GM04504 (cell line): ENCODE data around the gene HTR4.
A peak's percentile ranks its signal among the peaks of the same experiment; 100 is the strongest.

Source experiments
- DNase-seq: peaks from one replicate; pipeline ENCODE4 v3.0.0-alpha.2; 2012; ENCODE audit warnings: low read depth

HTR4 gene

DNA sequence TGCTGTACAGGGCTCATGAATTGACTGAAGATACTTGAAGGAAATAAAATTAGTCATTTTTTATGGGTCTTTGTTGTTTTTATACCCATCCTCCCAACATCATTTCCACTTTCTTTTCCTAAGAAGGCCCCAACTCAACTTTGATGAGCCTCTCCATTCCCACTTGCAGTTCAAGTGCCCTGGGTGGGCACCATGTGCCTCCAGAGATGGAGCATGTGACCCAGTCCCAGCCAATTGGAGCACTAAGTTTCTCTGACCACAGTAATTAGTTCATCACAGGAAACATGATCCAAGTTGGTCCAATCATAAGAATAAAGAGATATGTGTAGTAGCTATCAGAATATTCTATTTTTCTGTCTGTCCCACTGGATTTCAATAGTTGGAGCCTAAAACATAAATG, 46.9 kb downstream of the HTR4 start:
- DNase-seq: no peak

DNA sequence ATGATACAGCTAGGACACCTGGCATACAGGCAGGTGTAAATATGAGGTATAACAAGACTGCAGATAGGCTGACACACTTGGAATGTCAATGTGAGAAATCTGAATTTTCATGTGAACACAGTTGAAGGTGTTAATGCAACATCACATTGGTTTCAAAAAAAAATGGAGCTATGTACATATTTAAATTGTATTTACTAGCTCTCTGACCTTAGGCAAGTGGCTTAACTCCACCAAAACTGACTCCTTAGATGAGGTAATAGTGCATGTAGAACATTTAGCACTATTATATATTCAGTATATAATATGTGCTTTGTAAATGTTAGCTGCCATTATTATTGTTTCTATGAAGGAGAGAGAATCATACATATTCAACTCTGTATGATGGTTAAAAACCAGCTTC, 48.0 kb downstream of the HTR4 start:
- DNase-seq: no peak

DNA sequence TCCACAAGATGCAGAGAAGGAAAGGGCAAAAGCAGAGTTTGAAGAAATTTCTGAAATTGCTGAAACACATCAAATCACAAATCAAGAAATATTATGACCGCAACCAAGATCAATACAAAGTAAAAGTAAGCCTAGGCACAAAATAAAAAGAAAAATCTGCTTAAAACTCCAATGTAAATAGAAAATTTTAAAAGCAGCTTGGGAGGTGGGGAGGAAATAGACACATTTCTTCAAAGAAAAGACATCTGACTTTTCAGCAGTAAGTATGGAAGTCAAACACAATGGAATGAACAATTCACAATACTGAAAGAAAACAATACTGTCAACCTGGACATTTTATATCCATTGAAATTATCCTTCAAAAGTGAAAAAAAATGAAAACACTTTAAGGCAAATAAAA, 55.1 kb downstream of the HTR4 start:
- no peak for DNase-seq

DNA sequence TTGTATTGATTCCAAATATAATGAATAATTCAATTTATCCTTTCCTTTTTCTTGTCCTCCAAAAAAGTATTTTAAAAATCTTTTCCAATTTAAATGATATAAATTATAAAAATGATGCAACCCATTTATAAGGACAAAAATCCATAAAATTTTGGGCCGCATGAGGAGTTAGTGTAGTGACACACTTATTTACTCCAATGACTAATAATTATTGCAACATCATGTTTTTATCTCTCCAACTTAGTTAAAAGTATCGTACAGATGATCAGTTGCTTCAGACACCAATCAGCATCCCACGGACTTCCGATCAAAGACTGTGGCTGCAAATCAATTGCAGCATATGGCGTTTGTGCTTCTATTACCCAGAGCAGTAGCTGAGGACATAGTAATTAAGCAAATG, 58.6 kb downstream of the HTR4 start:
- no peak for DNase-seq

DNA sequence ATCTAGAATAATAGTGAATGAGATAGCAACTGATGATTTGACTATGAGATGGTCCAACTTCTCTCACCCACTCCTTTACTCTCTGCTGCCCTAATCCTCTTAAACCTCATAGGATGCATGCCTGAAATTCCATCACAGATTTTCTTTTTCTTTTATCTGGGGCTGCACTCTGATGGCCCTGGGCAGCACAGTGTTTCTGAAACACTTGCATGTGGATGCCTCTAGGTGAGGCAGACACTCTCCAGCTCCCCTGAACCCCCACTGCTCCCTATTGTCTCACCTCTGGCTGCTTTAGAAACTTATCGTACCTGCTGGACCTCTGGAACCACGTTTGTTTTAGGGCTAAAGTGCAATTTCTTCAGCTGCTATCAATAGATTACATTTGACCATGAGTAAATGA, 67.5 kb downstream of the HTR4 start:
- no peak for DNase-seq

DNA sequence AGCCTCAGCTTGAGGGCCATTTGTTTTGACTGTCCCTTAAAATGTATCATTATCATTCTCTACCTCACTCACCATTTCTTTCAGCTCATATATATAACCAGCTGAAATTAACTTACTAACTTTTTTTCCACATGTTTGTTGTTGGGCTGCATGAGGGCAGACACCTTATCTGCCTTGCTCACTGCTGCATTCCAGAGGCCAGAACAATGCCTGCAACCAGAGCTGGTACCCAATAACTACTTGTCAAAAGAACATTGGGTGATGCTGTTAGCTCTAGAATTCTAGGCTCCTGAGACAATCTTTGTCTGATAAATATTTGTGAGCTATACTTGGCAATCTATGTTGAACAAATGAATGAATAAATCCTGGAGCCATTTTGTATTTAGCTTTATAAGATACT, 68.3 kb downstream of the HTR4 start:
- DNase-seq: no peak

DNA sequence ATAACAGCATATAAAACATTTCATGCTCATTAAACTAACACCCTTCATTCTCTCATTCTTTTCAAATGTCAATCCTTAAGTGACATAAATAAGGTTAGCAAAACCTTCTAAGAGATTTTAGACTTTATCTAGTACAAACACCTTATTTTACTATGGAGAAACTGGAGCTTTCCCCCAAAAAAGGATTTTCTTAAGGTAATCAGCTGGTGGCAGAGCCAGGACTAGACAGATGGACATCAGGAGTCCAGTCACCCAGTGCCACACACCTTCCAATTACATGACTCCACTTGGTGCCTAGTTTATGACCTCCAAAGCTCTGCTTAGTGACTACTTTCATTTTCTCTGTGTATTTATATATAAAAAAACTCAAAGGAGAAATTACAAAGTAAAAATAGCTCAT, 70.2 kb downstream of the HTR4 start:
- no peak for DNase-seq

DNA sequence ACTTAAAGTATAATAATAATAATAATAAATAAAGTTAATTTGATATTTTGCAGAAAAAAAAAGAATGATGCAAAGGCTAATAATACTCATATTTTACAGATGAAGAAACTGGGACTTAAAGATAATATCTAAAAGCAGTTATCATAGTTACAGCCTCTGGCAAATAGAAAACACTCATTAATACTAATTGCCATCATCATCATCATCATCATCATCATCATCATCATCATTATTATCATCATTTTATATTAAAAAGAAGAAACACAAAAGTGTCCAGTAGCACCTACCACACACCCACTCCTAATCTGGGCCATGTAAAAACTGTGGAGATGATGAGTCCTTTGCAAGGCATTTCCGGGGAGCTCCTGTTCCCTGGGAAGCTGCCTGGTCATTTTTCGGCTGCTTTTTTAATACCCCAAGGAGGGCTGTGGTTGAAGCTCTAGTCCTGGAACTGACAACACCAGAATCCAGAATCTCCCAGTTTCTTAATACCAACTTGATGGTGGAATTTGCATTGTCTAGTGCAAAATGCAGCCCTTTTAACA, 70.8 kb downstream of the HTR4 start:
- DNase-seq: no peak

DNA sequence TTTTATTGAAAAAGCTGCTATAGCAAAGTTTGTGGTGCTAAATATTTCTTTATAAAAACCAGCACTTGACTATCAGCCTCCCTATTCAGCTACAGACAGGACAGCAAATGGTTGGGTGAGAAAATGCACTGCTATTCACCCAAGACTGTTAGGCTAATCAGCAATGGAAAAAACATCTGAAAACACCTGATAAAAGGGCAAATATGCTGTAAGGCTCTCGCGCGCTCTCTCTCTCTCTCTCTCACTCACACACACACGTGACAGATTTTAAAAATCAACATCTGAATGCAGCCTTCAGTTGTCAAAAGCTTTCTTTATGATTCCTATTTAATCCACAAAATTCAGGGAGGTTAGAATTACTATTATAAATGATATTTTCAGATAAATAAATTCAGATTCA, 80.2 kb downstream of the HTR4 start:
- DNase-seq: no peak

DNA sequence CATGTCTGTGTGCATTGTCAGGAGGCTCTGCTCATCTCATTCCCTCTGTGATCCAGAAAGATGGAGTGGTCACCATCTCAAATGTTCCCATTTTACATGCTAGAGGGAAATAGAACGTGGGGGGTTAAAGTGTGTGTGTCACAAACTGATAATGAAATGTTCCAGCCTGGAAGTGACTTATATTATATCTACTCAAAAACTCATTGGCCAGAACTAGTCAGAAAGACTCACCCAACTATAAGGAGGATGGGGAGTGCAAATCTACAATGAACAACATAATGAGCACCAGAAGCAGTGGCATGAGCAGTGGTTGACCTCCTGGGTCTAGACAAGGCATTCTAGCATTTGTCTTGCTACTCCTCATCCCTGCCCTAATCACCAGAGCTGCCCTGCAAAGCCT, 81.0 kb downstream of the HTR4 start:
- DNase-seq: no peak

DNA sequence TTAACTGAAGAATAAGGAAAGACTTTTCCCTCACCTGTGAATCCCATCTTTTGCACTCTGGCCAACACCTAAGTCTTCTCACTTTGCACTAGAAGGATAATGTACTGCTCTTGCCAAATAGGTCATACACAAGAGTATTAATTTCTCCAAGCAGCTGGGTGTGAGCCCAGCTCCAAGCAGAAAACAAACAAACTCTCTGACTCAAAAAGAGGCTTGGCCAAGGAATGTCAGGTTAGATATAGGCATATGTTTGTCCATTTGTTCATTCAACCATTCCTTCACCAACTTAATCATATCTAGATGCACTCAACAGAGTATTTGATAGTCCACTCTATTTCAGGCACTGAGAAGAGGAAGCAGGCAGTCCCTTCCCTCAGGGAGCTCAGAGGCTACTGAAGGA, 84.4 kb downstream of the HTR4 start:
- no peak for DNase-seq

DNA sequence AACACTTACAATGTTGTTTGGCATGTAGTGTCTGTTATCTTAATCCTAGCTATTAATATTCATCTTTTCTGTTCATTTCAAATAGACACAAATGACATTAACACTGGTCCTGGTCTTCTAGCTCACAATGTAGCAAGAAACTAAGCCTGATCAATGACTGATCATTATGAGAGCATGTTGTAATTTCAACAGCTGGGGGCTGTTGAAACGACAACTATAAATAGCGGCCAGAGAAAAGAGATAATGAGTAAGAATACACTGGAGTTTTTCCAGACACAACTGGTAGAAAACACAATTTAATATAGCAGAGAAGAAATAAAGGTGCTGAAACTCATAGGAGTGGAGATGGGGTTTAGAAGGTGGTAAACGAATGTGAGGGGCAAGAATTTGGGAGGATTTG, 89.2 kb downstream of the HTR4 start:
- DNase-seq: no peak

DNA sequence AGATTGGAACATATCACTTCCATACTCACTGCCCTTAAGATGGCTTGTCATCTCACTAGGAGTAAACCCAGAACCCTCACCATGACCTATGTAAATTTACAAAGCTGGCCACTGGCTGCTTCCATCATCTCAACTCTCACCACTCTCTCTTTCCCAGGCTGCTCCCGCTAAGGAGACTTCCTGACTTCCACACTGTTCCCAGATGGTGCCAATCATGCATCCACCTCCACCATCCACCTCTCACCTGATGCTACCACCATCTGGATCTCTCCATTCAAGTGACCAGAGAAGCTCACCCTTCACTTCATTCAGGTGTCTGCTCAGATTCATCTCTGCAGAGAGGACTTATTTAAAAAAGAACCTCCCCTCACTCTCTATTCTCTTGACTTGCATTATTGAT, 91.3 kb downstream of the HTR4 start:
- DNase-seq: no peak

DNA sequence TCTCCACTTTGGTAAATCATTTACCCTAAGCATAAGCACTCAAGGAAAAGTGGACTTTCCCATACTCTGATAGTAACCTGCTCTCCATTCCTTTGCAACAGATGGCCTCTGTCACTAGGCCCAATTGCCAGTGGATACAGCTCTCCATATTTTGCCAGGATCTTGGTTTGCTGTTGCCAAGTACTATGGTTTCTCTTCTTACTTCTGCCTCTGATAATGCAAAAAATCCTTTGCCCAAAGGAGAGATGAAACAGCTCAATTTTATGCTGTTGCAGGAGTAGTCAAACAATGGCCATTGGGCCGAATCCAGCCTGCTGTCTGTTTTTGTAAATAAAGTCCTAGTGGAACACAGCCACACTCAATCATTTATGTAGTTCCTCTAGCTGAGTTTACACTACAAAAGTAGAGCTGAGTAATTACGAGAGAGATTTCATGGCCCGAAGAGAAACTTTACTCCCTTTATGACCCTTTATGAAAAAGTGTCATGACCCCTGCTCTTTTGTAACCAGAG, 92.5 kb downstream of the HTR4 start:
- DNase-seq: no peak

DNA sequence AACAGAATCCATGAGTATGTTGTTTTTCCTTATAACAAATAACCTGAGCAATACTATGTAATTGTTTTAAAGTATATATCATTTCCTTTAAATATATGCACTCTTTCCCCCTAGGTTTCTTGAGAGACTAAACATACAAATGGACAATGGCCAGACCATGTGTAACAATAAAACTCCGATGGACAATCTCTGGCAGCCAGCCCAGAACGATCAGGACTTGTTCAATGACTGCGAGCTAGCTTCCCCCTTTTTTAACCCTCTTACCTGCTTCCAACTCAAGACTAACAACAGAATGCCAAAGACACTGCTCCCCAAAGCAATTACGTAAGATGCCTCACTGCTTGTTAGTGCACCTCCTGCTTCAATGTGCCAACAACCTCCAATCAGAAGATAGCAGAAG, 94.9 kb downstream of the HTR4 start:
- no peak for DNase-seq

DNA sequence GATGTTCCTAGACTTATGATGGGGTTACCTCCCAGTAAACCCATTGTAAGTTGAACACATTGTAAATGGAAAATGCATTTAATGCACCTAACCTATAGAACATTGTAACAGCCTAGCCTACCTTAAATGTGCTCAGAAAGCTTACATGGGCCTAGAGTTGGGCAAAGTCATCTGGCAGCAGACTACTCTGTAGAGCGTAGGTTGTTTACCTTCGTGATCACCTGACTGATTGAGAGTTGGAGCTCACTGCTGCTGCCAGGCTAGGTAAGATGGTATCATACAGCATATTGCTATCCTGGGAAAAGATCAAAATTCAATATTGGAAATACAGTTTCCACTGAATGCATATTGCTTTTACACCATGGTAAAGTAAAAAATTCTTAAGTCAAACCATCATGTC, 95.4 kb downstream of the HTR4 start:
- DNase-seq: no peak

DNA sequence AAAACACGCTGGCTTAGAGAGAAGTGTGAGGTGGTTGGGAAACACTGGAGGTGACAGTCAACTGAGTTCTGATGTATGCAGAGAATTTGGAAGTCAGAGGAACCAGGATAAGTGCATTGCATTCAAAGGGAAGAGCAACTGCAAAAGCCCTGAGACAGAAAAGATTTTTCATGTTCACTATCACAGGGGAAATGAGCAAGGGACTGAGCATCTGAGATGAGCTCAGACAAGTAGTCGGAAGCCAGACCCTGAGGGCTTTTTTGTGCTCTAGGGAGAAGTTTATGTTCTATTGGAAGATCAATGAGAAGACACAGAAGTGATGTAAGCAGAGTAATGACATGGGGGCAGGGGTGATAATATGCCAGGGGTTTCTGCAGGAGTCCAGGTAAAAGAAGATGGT, 97.5 kb downstream of the HTR4 start:
- no peak for DNase-seq

DNA sequence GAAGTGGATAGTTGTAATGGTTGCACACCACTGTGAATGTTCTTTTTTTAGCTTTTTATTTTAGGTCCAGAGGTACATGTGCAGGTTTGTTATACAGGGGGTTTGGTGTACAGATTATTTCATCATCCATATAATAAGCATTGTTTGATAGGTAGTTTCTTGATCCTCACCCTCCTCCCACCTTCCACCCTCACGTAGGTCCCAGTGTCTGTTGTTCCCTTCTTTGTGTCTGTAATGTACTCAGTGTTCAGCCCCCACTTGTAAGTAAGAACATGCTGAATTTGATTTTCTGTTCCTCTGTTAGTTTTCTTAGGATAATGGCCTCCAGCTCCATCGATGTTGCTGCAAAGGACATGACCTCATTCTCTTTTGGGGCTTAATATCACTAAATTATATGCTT, 99.7 kb downstream of the HTR4 start:
- no peak for DNase-seq

DNA sequence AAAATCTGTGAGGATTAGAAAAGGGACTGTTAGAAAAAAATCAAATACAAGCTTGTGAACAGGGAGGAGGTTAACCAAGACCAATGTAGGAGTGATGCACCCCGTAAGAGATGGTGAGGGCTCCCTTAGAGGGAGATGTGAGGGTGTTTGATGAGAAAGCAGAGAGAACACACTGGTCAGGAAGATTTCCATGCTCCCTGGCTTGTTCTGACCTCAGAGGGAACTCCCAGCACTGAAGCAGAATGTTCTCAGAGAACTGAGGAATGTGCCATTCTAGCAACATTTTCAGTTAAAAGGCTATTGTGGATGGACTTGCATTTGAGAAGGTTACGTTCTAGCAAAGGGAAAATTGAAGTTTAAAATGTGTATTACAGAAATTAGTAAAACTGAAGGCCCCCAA, 110.6 kb downstream of the HTR4 start:
- DNase-seq: no peak

DNA sequence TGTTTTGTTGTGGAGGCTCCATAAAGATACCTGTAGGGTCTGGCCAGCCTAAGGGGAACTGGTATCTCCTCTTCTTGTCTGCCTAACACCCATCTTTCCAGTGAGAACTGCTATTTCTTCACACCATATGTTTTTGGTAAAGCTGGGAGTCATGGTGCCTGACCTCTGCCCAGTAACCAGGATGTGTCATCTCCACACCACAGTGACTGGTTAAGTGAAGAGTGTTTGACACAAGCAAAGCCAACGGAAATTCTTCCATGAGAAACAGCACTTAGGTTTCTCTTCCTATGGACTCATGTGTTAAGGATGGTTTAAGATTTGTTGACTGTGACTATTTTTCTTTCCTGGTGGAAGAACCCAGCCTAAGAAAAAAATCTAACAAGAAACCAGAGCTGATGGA, 111.5 kb downstream of the HTR4 start:
- DNase-seq: peak; percentile 17

DNA sequence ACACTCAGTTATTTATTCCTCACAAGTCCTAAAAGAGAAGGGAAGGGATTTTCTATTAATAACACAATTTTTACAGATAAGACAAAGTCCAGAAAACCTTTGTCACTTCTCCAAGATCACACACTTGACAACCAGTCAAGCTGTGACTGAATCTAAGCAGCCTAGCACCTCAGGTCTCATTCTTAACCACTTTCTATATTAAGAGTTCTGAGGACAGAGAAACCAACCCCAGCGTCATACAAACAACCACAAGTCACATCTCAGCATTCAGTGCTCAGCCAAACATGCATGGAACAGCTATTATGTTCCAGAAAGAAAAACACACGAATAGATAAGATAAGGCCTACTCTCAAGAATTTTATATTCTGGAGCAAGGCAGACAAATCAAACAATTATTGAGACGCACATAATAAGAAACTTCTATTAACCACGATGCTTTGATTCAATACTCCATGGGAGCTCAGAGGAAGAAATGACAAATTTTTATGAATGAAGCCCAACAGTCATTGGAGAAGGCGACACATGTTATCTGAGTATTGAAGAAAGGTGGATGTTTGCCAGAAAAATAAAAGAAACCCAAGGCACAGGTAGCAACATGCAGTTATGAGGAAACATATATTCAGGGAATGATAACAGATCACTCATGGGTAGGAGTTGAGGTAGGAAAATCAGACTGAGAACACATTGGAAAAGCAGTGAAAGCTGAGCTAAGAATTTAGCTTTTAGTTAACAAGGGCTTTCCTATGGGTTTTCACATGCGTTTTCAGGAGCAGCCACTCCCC, 113.1 kb downstream of the HTR4 start:
- no peak for DNase-seq

DNA sequence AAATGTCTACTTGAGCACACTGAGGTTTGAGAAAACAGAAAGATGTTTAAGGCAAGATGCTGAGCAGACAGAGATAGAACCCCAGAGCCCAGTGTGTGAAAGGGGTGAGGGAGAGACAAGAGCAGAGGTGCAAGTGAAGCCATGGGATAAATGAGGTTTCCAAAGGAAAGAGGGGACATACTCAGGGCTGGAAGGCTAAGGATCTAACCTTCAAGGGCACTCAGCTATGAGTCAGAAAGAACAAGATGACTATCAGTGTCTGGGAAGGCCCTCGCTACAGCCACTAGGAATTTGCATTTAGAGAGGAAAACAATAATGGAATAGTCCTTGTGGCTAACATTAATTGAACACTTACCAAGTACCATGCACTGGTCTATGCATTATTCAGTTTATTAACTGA, 113.7 kb downstream of the HTR4 start:
- no peak for DNase-seq

DNA sequence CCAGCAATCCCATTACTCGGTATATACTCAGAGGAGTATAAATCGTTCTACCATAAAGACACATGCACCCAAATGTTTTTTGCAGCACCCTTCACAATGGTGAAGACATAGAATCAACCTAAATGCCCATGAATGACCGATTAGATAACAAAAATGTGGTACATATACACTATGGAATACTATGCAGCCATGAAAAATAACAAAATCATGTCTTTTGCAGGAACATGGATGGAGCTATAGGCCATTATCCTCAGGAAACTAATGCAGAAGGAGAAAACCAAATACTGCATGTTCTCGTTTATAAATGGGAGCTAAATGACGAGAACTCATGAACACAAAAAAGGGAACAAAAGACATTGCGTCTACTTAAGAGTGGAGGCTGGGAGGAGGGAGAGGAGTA, 114.5 kb downstream of the HTR4 start:
- DNase-seq: no peak

DNA sequence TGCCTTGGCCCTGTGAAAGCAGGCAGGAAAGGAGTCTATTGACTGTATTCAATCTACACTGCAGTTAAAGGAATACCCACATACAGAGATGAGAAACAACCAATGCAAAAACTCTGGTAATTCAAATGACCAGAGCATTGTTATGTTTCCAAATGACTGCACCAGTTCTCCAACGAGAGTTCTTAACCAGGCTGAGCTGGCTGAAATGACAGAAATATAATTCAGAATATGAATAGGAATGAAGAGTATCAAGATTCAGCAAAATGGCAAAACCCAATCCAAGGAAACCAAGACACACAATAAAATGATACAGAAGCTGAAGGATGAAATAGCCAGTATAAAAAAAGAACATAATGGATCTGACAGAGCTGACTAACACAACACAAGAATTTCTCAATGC, 119.1 kb downstream of the HTR4 start:
- DNase-seq: no peak
